Activated naive CD8-positive, alpha-beta T cell treated with anti-CD3 and anti-CD28 coated beads, Interleukin-2, amount 50 U/mL, for 24 hours (primary cell): ENCODE measurements around the gene BRD7.

Source experiments
- ATAC-seq: fragments of 150-1000 bp; cut with Tn5 transposase; one replicate; pipeline ENCODE4 v1.10.0; 2021
- DNase-seq: peaks from one replicate; pipeline ENCODE4 v3.0.0; 2021
- H3K27ac Mint-ChIP-seq: one replicate; pipeline ENCODE4 v1.8.0; 2021; ENCODE audit warnings: mild to moderate bottlenecking, mixed read lengths
- H3K27me3 Mint-ChIP-seq: one replicate; pipeline ENCODE4 v1.8.0; 2021; ENCODE audit warnings: mixed read lengths
- H3K36me3 Mint-ChIP-seq: one replicate; pipeline ENCODE4 v1.8.0; 2021; ENCODE audit warnings: low read depth, mixed read lengths
- H3K4me1 Mint-ChIP-seq: one replicate; pipeline ENCODE4 v1.8.0; 2021; ENCODE audit warnings: mixed read lengths
- H3K4me3 Mint-ChIP-seq: one replicate; pipeline ENCODE4 v1.8.0; 2021; ENCODE audit warnings: mild to moderate bottlenecking, moderate library complexity, mixed read lengths
- H3K9me3 Mint-ChIP-seq: one replicate; pipeline ENCODE4 v1.8.0; 2021; ENCODE audit warnings: mixed read lengths

Gene BRD7

GRCh38 chr16:50280932-50281331 is 87.9 kb downstream of the BRD7 start:
- Mint-ChIP-seq H3K36me3 (peaks cover 20% of the 10 kb centered on the region), H3K9me3 (no peaks in the 10 kb centered on the region), H3K4me3 (no peak overlapping the region), H3K27ac (no peak overlapping the region), H3K4me1 (peaks cover 95% of the 10 kb centered on the region), H3K27me3 (no peaks in the 10 kb centered on the region)
- DNase-seq = no peak
- ATAC-seq = no peak

- Mint-ChIP-seq H3K36me3 (peaks cover 18% of the 10 kb centered on the region), H3K27ac (peak overlapping the region; percentile 36)
- no peak for ATAC-seq
These were observed 89.3 kb downstream of the BRD7 start for GRCh38 chr16:50279504-50279865.

GRCh38 chr16:50278251-50278650 is 90.5 kb downstream of the BRD7 start:
- Mint-ChIP-seq H3K9me3 (no peaks in the 10 kb centered on the region), H3K4me1 (peaks cover 97% of the 10 kb centered on the region), H3K4me3 (peak overlapping the region; percentile 43), H3K27ac (peak overlapping the region; percentile 84), H3K27me3 (no peaks in the 10 kb centered on the region), H3K36me3 (peaks cover 18% of the 10 kb centered on the region)
- DNase-seq (no peak), ATAC-seq (no peak)

More at GRCh38 chr16:50279504-50279865, 89.3 kb downstream of the BRD7 start:
- H3K9me3 Mint-ChIP-seq = no peaks in the 10 kb centered on the region
- no peaks in the 10 kb centered on the region for H3K27me3 Mint-ChIP-seq
- H3K4me3 Mint-ChIP-seq = peak overlapping the region; percentile 6
- no peak for DNase-seq
- H3K4me1 Mint-ChIP-seq = peaks cover 97% of the 10 kb centered on the region

- peaks cover 18% of the 10 kb centered on the region for H3K36me3 Mint-ChIP-seq
- DNase-seq = no peak
- peak; percentile 62 for ATAC-seq
- H3K27me3 Mint-ChIP-seq = no peaks in the 10 kb centered on the region
- H3K4me3 Mint-ChIP-seq = peak overlapping the region; percentile 43
- no peaks in the 10 kb centered on the region for H3K9me3 Mint-ChIP-seq
- peaks cover 96% of the 10 kb centered on the region for H3K4me1 Mint-ChIP-seq
- peak overlapping the region; percentile 84 for H3K27ac Mint-ChIP-seq
These were observed 91.8 kb downstream of the BRD7 start for GRCh38 chr16:50276801-50277555.

GRCh38 chr16:50276326-50276640 is 92.5 kb downstream of the BRD7 start:
- Mint-ChIP-seq H3K27me3 (no peaks in the 10 kb centered on the region), H3K27ac (peak overlapping the region; percentile 84), H3K36me3 (peaks cover 18% of the 10 kb centered on the region), H3K4me1 (peaks cover 96% of the 10 kb centered on the region), H3K4me3 (peak overlapping the region; percentile 43), H3K9me3 (no peaks in the 10 kb centered on the region)
- DNase-seq (no peak), ATAC-seq (no peak)

GRCh38 chr16:50275428-50276325 is 93.1 kb downstream of the BRD7 start:
- ATAC-seq = no peak
- no peaks in the 10 kb centered on the region for H3K27me3 Mint-ChIP-seq
- H3K36me3 Mint-ChIP-seq = peaks cover 21% of the 10 kb centered on the region
- no peaks in the 10 kb centered on the region for H3K9me3 Mint-ChIP-seq
- no peak for DNase-seq
- H3K4me3 Mint-ChIP-seq = peak overlapping the region; percentile 90
- H3K27ac Mint-ChIP-seq = peak overlapping the region; percentile 68
- H3K4me1 Mint-ChIP-seq = peaks cover 96% of the 10 kb centered on the region

- DNase-seq = no peak
- H3K36me3 Mint-ChIP-seq = peaks cover 19% of the 10 kb centered on the region
- H3K27me3 Mint-ChIP-seq = no peaks in the 10 kb centered on the region
- peak overlapping the region; percentile 90 for H3K4me3 Mint-ChIP-seq
- no peaks in the 10 kb centered on the region for H3K9me3 Mint-ChIP-seq
- H3K4me1 Mint-ChIP-seq = peaks cover 96% of the 10 kb centered on the region
- peak overlapping the region; percentile 68 for H3K27ac Mint-ChIP-seq
- no peak for ATAC-seq
These were observed 93.7 kb downstream of the BRD7 start for GRCh38 chr16:50275098-50275415.

GRCh38 chr16:50274326-50275097 is 94.3 kb downstream of the BRD7 start:
- peak overlapping the region; percentile 90 for H3K4me3 Mint-ChIP-seq
- peak overlapping the region; percentile 99 for H3K27ac Mint-ChIP-seq
- ATAC-seq (peak; percentile 17), DNase-seq (peak; percentile 59)
- H3K27me3 Mint-ChIP-seq = no peaks in the 10 kb centered on the region
- peaks cover 96% of the 10 kb centered on the region for H3K4me1 Mint-ChIP-seq
- H3K9me3 Mint-ChIP-seq = no peaks in the 10 kb centered on the region
- peaks cover 19% of the 10 kb centered on the region for H3K36me3 Mint-ChIP-seq

- Mint-ChIP-seq H3K36me3 (peaks cover 19% of the 10 kb centered on the region), H3K9me3 (no peaks in the 10 kb centered on the region), H3K4me3 (peak overlapping the region; percentile 90), H3K27me3 (no peaks in the 10 kb centered on the region), H3K27ac (peak overlapping the region; percentile 99), H3K4me1 (peaks cover 96% of the 10 kb centered on the region)
- ATAC-seq = peak; percentile 12
- peak; percentile 56 for DNase-seq
These were observed 94.9 kb downstream of the BRD7 start for GRCh38 chr16:50273888-50274325.

GRCh38 chr16:50273382-50273690 is 95.5 kb downstream of the BRD7 start:
- DNase-seq = no peak
- H3K9me3 Mint-ChIP-seq = no peaks in the 10 kb centered on the region
- H3K36me3 Mint-ChIP-seq = peaks cover 18% of the 10 kb centered on the region
- peak overlapping the region; percentile 99 for H3K27ac Mint-ChIP-seq
- H3K27me3 Mint-ChIP-seq = no peaks in the 10 kb centered on the region
- no peak for ATAC-seq
- H3K4me1 Mint-ChIP-seq = peaks cover 96% of the 10 kb centered on the region
- peak overlapping the region; percentile 90 for H3K4me3 Mint-ChIP-seq

GRCh38 chr16:50272687-50273381 is 96.0 kb downstream of the BRD7 start:
- ATAC-seq (no peak), DNase-seq (no peak)
- Mint-ChIP-seq H3K4me3 (peak overlapping the region; percentile 90), H3K9me3 (no peaks in the 10 kb centered on the region), H3K36me3 (peaks cover 16% of the 10 kb centered on the region), H3K4me1 (peaks cover 96% of the 10 kb centered on the region), H3K27ac (peak overlapping the region; percentile 99), H3K27me3 (no peaks in the 10 kb centered on the region)

- no peak overlapping the region for H3K4me3 Mint-ChIP-seq
- peaks cover 13% of the 10 kb centered on the region for H3K36me3 Mint-ChIP-seq
- H3K9me3 Mint-ChIP-seq = no peaks in the 10 kb centered on the region
- DNase-seq = no peak
- H3K27ac Mint-ChIP-seq = peak overlapping the region; percentile 99
- no peaks in the 10 kb centered on the region for H3K27me3 Mint-ChIP-seq
- peaks cover 96% of the 10 kb centered on the region for H3K4me1 Mint-ChIP-seq
- no peak for ATAC-seq
These were observed 96.6 kb downstream of the BRD7 start for GRCh38 chr16:50272111-50272571.

GRCh38 chr16:50271148-50272041 is 97.4 kb downstream of the BRD7 start:
- no peak overlapping the region for H3K4me3 Mint-ChIP-seq
- H3K27me3 Mint-ChIP-seq = no peaks in the 10 kb centered on the region
- DNase-seq (no peak), ATAC-seq (no peak)
- peaks cover 10% of the 10 kb centered on the region for H3K36me3 Mint-ChIP-seq
- H3K27ac Mint-ChIP-seq = peak overlapping the region; percentile 54
- H3K4me1 Mint-ChIP-seq = peaks cover 95% of the 10 kb centered on the region
- no peaks in the 10 kb centered on the region for H3K9me3 Mint-ChIP-seq
